Psoas muscle (tissue), 8 donors: ENCODE measurements around the gene USP17L29. TPM values are rescaled to one million over a fixed set of nuclear protein-coding genes. Genes with fewer than 3 reads are reported as not detected.
"Not testable (repeated sequence)": the region's sequence is repeated elsewhere in the genome, so short reads cannot be mapped to it uniquely, and the experiment has no call there.

Experiments used
- ATAC-seq, 4 donors: fragments of 200-7000 bp; cut with Tn5 transposase; one replicate each; pipeline ENCODE4 v1.9.1; 2020; ENCODE audit warnings: moderate library complexity in 3 of 4, mild to moderate bottlenecking in 2 of 4
- DNase-seq, 2 donors: peaks; one replicate each; pipeline ENCODE4 v3.0.0-alpha.2; 2020
- H3K27ac ChIP-seq: fragments of 200-600 bp; one replicate; pipeline ENCODE4 v1.8.0; 2022
- H3K27me3 ChIP-seq, 3 donors: fragments of 200-600 bp in 1 of 3; one replicate each; pipeline versions ENCODE4 v1.6.1 to v1.8.0; 2013 to 2022; ENCODE audit warnings: low read length in 2 of 3, mild to moderate bottlenecking in 2 of 3, moderate library complexity in 1 of 3; ENCODE audit not compliant: insufficient read depth in 3 of 3
- H3K36me3 ChIP-seq, 2 donors: fragments of 200-600 bp in 1 of 2; one replicate each; pipeline versions ENCODE4 v1.6.1 to v1.8.0; 2013 to 2022; ENCODE audit warnings: low read depth in 1 of 2, mild to moderate bottlenecking in 1 of 2, moderate library complexity in 1 of 2; ENCODE audit not compliant: insufficient read depth in 1 of 2
- H3K4me1 ChIP-seq: fragments of 200-600 bp; one replicate; pipeline ENCODE4 v1.8.0; 2022
- H3K4me3 ChIP-seq: fragments of 200-600 bp; one replicate; pipeline ENCODE4 v1.8.0; 2022; ENCODE audit warnings: mild to moderate bottlenecking
- H3K9me3 ChIP-seq: fragments of 200-600 bp; one replicate; pipeline ENCODE4 v1.8.0; 2022
- WGBS, 3 donors: extraction: QIAGEN DNeasy Blood & Tissue Kit; methylation state at CpG; one replicate each; pipeline versions ENCODE4 v1.1.6 to v1.1.7; 2013; 5-methylcytosine and 5-hydroxymethylcytosine counted together
- intact Hi-C, 2 donors: fragments of 100-400 bp; cut with DNase I; formaldehyde crosslinking; loops; one replicate each; pipeline versions ENCODE4 v1.11.0 to v1.14.2; 2022
- polyA plus RNA-seq, 3 donors: library from polyadenylated mRNA; stranded (reverse); fragments of 200-250 nt; gene quantifications; one replicate each; pipeline ENCODE4 v1.2.3, GENCODE V29; 2013
- total RNA-seq, 4 donors: library from RNA; stranded (reverse); fragmentation: NEBNext Ultra II Directional in 2 of 4; extraction: Animal tissue kit (Norgen Biotek cat#: 25700) in 2 of 4; gene quantifications; one replicate each; pipeline versions ENCODE4 v1.2.1 to v1.2.4, GENCODE V29; 2021 to 2023
- TF ChIP-seq, protein P1 (sequence below): fragments of 200-600 bp; IDR thresholded peaks from one replicate; pipeline ENCODE4 v1.8.0; 2022; ENCODE audit warnings: antibody characterized with exemption
- donor health status: healthy with polysubstance abuse.
- donor health status: DM: no; HTN: no; CAD: no; lungs with moderate emphysema.
- donor health status: Bipolar disorder and iron deficiency.
- donor health status: healthy.
- donor health status: DM: yes; HTN: yes; CAD: no.
- donor health status: DM: no; HTN: no; CAD: no.
- donor health status: DM: no; HTN: no; CAD: no.
- donor health status: DM: yes; HTN: yes; CAD: no.

Gene USP17L29
- total and polyA plus RNA-seq, 7 donors, result not detected

DNA sequence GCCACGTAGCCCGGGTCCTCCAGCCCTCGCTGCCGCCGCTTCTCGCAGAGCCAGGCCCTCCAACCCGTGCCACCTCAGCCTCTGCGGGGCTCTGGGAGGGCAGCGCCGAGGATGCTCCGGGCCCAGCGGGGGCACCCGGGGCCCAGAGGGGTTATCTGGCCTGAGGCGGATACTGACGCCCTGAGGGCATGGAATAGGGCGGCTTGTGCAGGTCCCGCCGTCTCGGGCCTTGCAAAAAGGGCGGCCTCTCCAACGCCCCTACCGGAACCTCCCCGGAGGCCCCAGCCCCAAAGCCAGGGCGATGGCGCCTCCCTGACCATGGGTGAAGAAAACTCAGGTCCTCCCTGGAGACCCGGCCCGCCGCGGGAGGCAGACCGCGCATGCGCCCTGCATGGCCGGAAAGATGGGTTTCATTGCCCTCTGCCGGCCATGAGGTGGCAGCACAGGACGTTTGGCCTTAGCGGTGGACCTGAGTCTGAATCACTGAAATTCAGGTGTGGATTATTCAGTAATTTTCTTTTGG is 27.6 kb downstream of the USP17L29 start:
- WGBS, 3 donors, result 31 to 41% (median 36%) methylated on average over 26 to 29 of the region's 36 CpGs
- intact Hi-C loops, H3K36me3 ChIP-seq, H3K4me1 ChIP-seq, ATAC-seq, H3K27me3 ChIP-seq, H3K9me3 ChIP-seq, H3K27ac ChIP-seq: not testable (repeated sequence)
- peak in 1 of 2 donors; percentile 65 for DNase-seq
- TF ChIP-seq, protein P1, sequence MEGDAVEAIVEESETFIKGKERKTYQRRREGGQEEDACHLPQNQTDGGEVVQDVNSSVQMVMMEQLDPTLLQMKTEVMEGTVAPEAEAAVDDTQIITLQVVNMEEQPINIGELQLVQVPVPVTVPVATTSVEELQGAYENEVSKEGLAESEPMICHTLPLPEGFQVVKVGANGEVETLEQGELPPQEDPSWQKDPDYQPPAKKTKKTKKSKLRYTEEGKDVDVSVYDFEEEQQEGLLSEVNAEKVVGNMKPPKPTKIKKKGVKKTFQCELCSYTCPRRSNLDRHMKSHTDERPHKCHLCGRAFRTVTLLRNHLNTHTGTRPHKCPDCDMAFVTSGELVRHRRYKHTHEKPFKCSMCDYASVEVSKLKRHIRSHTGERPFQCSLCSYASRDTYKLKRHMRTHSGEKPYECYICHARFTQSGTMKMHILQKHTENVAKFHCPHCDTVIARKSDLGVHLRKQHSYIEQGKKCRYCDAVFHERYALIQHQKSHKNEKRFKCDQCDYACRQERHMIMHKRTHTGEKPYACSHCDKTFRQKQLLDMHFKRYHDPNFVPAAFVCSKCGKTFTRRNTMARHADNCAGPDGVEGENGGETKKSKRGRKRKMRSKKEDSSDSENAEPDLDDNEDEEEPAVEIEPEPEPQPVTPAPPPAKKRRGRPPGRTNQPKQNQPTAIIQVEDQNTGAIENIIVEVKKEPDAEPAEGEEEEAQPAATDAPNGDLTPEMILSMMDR, result peak; percentile 25
- peak overlapping the region; percentile 30 for H3K4me3 ChIP-seq

DNA sequence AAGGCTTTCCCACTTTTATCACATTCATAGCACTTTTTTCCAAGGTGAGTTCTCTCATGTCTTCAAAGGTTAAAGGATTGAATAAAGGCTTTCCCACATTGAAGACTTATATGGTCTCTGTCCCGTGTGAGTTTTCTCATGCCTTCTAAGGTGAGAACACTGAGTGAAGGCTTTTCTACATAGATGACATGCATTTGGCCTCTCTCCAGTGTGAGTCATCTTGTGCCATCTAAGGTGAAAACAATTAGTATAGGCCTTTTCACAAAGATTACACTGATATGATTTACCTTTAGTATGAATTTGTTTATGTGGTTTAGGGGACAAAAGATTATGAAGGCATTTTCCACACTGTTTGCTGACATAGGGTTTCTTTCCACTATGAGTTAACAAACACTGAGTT is 30.7 kb downstream of the USP17L29 start:
- Histone ChIP-seq H3K4me3 (no peak overlapping the region), H3K27ac (no peak overlapping the region), H3K36me3 (no peaks in the 10 kb centered on the region), H3K4me1 (no peaks in the 10 kb centered on the region), H3K27me3 (no peaks in the 10 kb centered on the region), H3K9me3 (no peaks in the 10 kb centered on the region)
- ATAC-seq (no peak), DNase-seq (no peak)
- WGBS, 3 donors, result 68 to 80% (median 72%) methylated on average over 1 of the region's 1 CpG
- intact Hi-C loops, result no loop called here
- TF ChIP-seq, protein P1, result no peak

DNA sequence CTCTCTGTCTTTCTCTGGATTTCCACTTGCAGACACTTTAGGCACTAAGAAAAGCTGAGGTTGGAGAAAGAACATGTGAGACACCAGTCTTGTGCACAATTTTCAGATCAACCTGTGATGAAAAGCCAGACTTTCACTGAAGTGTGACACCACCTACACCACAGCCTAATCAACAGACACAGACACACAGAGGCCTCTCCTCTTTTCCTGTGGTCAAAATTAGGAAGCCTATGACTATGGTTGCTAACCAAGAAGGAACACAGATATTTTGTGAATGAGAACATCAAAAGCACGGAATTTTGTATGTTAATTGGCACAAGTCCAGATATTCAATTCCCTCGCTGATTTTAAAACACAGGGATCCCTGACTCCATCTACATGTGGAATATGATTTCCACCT is 35.6 kb downstream of the USP17L29 start:
- DNase-seq, H3K4me3 ChIP-seq, H3K36me3 ChIP-seq, H3K27me3 ChIP-seq, ATAC-seq, intact Hi-C loops, H3K27ac ChIP-seq, H3K9me3 ChIP-seq, H3K4me1 ChIP-seq: not testable (repeated sequence)
- WGBS, 3 donors, result 42 to 52% (median 49%) methylated on average over 2 of the region's 2 CpGs

Other genes with a start within 250 kb of the USP17L29 start
- gene FAM90A26, start 183.2 kb upstream of the USP17L29 start, total RNA-seq, result not detected
- gene FAM90A26, start 183.2 kb upstream of the USP17L29 start, polyA plus RNA-seq, result not detected
- gene USP17L10, start 143.0 kb upstream of the USP17L29 start, total RNA-seq, result not detected
- gene USP17L10, start 143.0 kb upstream of the USP17L29 start, polyA plus RNA-seq, result not detected
- not detected for gene USP17L11, start 138.2 kb upstream of the USP17L29 start, total RNA-seq
- gene USP17L11, start 138.2 kb upstream of the USP17L29 start, polyA plus RNA-seq, result not detected
- gene USP17L12, start 133.5 kb upstream of the USP17L29 start, total RNA-seq, result not detected
- gene USP17L12, start 133.5 kb upstream of the USP17L29 start, polyA plus RNA-seq, result not detected
- not detected for gene USP17L13, start 128.7 kb upstream of the USP17L29 start, total RNA-seq
- gene USP17L13, start 128.7 kb upstream of the USP17L29 start, polyA plus RNA-seq, result not detected
- gene USP17L15, start 119.3 kb upstream of the USP17L29 start, total RNA-seq, result not detected
- gene USP17L15, start 119.3 kb upstream of the USP17L29 start, polyA plus RNA-seq, result not detected
- gene USP17L17, start 109.8 kb upstream of the USP17L29 start, total RNA-seq, result not detected
- gene USP17L17, start 109.8 kb upstream of the USP17L29 start, polyA plus RNA-seq, result not detected
- gene USP17L18, start 105.0 kb upstream of the USP17L29 start, total RNA-seq, result not detected
- not detected for gene USP17L18, start 105.0 kb upstream of the USP17L29 start, polyA plus RNA-seq
- not detected for gene USP17L19, start 100.3 kb upstream of the USP17L29 start, total RNA-seq
- gene USP17L19, start 100.3 kb upstream of the USP17L29 start, polyA plus RNA-seq, result not detected
- gene USP17L20, start 95.5 kb upstream of the USP17L29 start, total RNA-seq, result not detected
- not detected for gene USP17L20, start 95.5 kb upstream of the USP17L29 start, polyA plus RNA-seq
- gene USP17L21, start 90.8 kb upstream of the USP17L29 start, total RNA-seq, result not detected
- gene USP17L21, start 90.8 kb upstream of the USP17L29 start, polyA plus RNA-seq, result not detected
- not detected for gene USP17L22, start 86.0 kb upstream of the USP17L29 start, total RNA-seq
- gene USP17L22, start 86.0 kb upstream of the USP17L29 start, polyA plus RNA-seq, result not detected
- not detected for gene USP17L24, start 28.5 kb upstream of the USP17L29 start, total RNA-seq
- gene USP17L24, start 28.5 kb upstream of the USP17L29 start, polyA plus RNA-seq, result not detected
- gene USP17L25, start 23.7 kb upstream of the USP17L29 start, total RNA-seq, result not detected
- not detected for gene USP17L25, start 23.7 kb upstream of the USP17L29 start, polyA plus RNA-seq
- not detected for gene USP17L26, start 19.0 kb upstream of the USP17L29 start, total RNA-seq
- gene USP17L26, start 19.0 kb upstream of the USP17L29 start, polyA plus RNA-seq, result not detected
- not detected for gene USP17L5, start 14.2 kb upstream of the USP17L29 start, total RNA-seq
- gene USP17L5, start 14.2 kb upstream of the USP17L29 start, polyA plus RNA-seq, result not detected
- gene USP17L27, start 9.5 kb upstream of the USP17L29 start, total RNA-seq, result not detected
- not detected for gene USP17L27, start 9.5 kb upstream of the USP17L29 start, polyA plus RNA-seq
- not detected for gene USP17L28, start 4.7 kb upstream of the USP17L29 start, total RNA-seq
- not detected for gene USP17L28, start 4.7 kb upstream of the USP17L29 start, polyA plus RNA-seq
- not detected for gene USP17L30, start 9.5 kb downstream of the USP17L29 start, total RNA-seq
- not detected for gene USP17L30, start 9.5 kb downstream of the USP17L29 start, polyA plus RNA-seq
- not detected for gene DEFB131A, start 90.8 kb downstream of the USP17L29 start, total RNA-seq
- not detected for gene DEFB131A, start 90.8 kb downstream of the USP17L29 start, polyA plus RNA-seq